A673 (cell line): ENCODE measurements around the gene CCDC12. TPM values are rescaled to one million over a fixed set of nuclear protein-coding genes. Genes with fewer than 3 reads are reported as not detected.

Experiments used
- BruUV-seq: library from RNA; stranded (reverse); fragments of 400-500 nt; replicated peaks from 2 replicates; lab custom pipeline; 2021; lab: Mats Ljungman, UMichigan
- CTCF ChIA-PET: fragments of 300-600 bp; sonication (Branson Sonifier 250); formaldehyde crosslinking; loops from one replicate; lab custom pipeline; 2022; ENCODE audit warnings: antibody characterized with exemption; lab: Charles Lee
- POLR2A ChIA-PET: fragments of 300-600 bp; sonication (Branson Sonifier 250); formaldehyde crosslinking; loops from one replicate; lab custom pipeline; 2022; ENCODE audit warnings: antibody characterized with exemption; ENCODE audit not compliant: low non-redundant PET; lab: Charles Lee
- DNase-seq: peaks from one replicate; pipeline ENCODE4 v3.0.0-alpha.2; 2015; ENCODE audit warnings: low spot score
- H3K27ac ChIP-seq: fragments of 200-600 bp; sonication (generic); 2 replicates; pipeline ENCODE4 v1.5.1; 2016; ENCODE audit warnings: mixed run types, low read depth, mild to moderate bottlenecking, mixed read lengths, antibody characterized with exemption, low read length; ENCODE audit not compliant: poor library complexity, severe bottlenecking
- H3K27me3 ChIP-seq: fragments of 200-600 bp; sonication (generic); replicated peaks from 2 replicates; pipeline ENCODE4 v1.6.1; 2017; ENCODE audit warnings: mixed run types, low read depth, mild to moderate bottlenecking, mixed read lengths, antibody characterized with exemption, low read length; ENCODE audit not compliant: insufficient read depth, poor library complexity
- H3K36me3 ChIP-seq: fragments of 200-600 bp; sonication (generic); 2 replicates; pipeline ENCODE4 v1.6.1; 2016; ENCODE audit warnings: mixed run types, mild to moderate bottlenecking, mixed read lengths, antibody characterized with exemption, low read length; ENCODE audit not compliant: insufficient read depth, poor library complexity, severe bottlenecking
- H3K4me1 ChIP-seq: fragments of 200-600 bp; sonication (generic); 2 replicates; pipeline ENCODE4 v1.6.1; 2017; ENCODE audit warnings: mixed run types, mild to moderate bottlenecking, mixed read lengths, antibody characterized with exemption, low read length; ENCODE audit not compliant: insufficient read depth, poor library complexity, severe bottlenecking
- H3K4me3 ChIP-seq: fragments of 200-600 bp; sonication (generic); 2 replicates; pipeline ENCODE4 v1.5.1; 2016; ENCODE audit warnings: low read depth, mixed run types, mild to moderate bottlenecking, mixed read lengths, low read length; ENCODE audit not compliant: poor library complexity, severe bottlenecking
- H3K9me3 ChIP-seq: fragments of 200-600 bp; sonication (generic); 2 replicates; pipeline ENCODE4 v1.6.1; 2016; ENCODE audit warnings: mixed run types, low read depth, mild to moderate bottlenecking, mixed read lengths, antibody characterized with exemption, low read length; ENCODE audit not compliant: poor library complexity, severe bottlenecking
- EZH2 ChIP-seq: fragments of 200-600 bp; sonication (generic); IDR thresholded peaks from 2 replicates; pipeline ENCODE4 v1.6.1; 2017; ENCODE audit warnings: borderline replicate concordance, low read depth, mild to moderate bottlenecking, mixed read lengths, antibody characterized with exemption, low read length; ENCODE audit not compliant: poor library complexity, severe bottlenecking
- intact Hi-C: fragments of 100-400 bp; cut with micrococcal nuclease; formaldehyde crosslinking; loops from one replicate; pipeline ENCODE4 v1.10.0; 2022; ENCODE audit not compliant: unreplicated experiment
- total RNA-seq: library from RNA; stranded (reverse); gene quantifications from 2 replicates; pipeline ENCODE4 v1.2.3, GENCODE V29; 2021
- TF ChIP-seq, protein P1 (sequence below): fragments of 300-800, 200-600 bp; sonication (generic); conservative IDR thresholded peaks from 2 replicates; pipeline ENCODE4 v1.5.1; 2017; ENCODE audit warnings: low read depth, mild to moderate bottlenecking, antibody characterized with exemption, low read length, moderate library complexity, mixed read lengths

Gene CCDC12
- total RNA-seq, 1 experiment from 2014 or later = 28.2 TPM

DNA sequence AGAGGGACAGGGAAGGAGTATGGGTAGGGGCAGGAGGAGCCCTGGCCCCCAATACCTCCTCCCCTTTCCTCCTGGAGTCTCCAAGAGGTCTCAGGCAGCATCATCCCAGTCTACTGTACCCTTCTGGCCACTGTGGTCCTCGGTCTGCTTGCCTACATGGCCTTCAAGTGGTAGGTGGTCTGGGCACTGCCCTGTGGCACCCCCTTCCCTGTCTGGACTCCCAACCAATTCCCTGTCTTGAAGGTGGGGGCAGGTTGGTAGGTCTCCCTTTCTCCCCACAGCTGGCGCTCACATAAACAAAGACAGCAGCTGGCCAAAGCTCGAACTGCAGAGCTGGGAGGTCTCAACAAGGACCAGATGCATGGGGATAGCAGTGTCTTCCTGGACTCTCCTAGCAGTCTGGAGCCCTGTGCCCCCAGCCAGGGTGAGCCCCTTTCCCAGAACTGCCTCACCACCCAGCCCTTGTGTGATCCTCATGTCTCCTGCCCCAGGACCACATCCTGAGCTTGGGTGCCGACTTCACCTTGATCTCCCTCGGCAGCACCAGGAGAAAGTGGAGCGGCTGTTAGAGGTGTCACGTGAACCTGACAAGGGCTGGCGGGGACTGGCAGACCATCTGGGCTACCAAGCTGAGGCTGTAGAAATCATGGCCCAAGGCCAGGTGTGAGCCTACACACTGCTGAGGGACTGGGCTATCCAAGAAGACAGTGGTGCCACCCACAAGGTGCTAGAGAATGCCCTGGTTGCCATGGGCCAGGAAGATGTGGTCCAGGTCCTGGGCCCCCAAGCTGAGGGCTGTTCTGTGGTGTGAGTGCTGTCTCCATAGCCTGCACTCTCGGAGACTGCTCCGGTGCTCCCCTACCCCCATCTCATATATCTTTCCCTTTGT is 36.0 kb upstream of the CCDC12 start:
- no peak for DNase-seq
- H3K27ac ChIP-seq = no peak overlapping the region
- no peaks in the 10 kb centered on the region for H3K36me3 ChIP-seq
- POLR2A ChIA-PET = no interaction called here
- no TSS peak for BruUV-seq
- no peaks in the 10 kb centered on the region for H3K9me3 ChIP-seq
- no peak overlapping the region for H3K4me3 ChIP-seq
- TF ChIP-seq EZH2 = no peak
- TF ChIP-seq, protein P1, sequence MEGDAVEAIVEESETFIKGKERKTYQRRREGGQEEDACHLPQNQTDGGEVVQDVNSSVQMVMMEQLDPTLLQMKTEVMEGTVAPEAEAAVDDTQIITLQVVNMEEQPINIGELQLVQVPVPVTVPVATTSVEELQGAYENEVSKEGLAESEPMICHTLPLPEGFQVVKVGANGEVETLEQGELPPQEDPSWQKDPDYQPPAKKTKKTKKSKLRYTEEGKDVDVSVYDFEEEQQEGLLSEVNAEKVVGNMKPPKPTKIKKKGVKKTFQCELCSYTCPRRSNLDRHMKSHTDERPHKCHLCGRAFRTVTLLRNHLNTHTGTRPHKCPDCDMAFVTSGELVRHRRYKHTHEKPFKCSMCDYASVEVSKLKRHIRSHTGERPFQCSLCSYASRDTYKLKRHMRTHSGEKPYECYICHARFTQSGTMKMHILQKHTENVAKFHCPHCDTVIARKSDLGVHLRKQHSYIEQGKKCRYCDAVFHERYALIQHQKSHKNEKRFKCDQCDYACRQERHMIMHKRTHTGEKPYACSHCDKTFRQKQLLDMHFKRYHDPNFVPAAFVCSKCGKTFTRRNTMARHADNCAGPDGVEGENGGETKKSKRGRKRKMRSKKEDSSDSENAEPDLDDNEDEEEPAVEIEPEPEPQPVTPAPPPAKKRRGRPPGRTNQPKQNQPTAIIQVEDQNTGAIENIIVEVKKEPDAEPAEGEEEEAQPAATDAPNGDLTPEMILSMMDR = no peak
- no peaks in the 10 kb centered on the region for H3K27me3 ChIP-seq
- peaks cover 4% of the 10 kb centered on the region for H3K4me1 ChIP-seq
- CTCF ChIA-PET = no interaction called here
- intact Hi-C loops = no loop called here

DNA sequence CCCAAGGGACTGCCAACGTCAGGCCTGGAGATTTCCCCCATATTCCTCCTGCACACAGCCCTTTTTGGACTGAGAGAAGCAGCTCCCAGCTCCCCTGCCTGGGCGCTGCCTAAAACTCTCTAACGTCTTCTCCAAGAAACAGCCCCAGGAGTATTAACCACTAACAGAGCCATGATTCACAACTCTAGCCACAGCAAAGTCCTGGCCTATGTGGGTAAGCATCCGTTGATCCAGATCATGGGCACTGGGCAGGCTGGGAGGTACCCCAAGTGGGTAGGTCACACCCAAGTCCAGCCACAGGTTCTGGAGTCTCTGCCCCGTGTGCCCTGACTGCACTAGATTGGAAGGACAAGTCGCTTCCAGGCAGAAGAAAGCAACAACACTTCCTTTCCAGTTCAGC is 34.8 kb upstream of the CCDC12 start:
- DNase-seq = no peak
- Histone ChIP-seq H3K4me3 (no peak overlapping the region), H3K9me3 (no peaks in the 10 kb centered on the region), H3K27me3 (no peaks in the 10 kb centered on the region), H3K27ac (no peak overlapping the region), H3K36me3 (no peaks in the 10 kb centered on the region), H3K4me1 (no peaks in the 10 kb centered on the region)
- CTCF ChIA-PET = no interaction called here
- no peak for TF ChIP-seq EZH2
- TF ChIP-seq, protein P1 = no peak
- intact Hi-C loops = no loop called here
- POLR2A ChIA-PET = no interaction called here
- BruUV-seq = no TSS peak

DNA sequence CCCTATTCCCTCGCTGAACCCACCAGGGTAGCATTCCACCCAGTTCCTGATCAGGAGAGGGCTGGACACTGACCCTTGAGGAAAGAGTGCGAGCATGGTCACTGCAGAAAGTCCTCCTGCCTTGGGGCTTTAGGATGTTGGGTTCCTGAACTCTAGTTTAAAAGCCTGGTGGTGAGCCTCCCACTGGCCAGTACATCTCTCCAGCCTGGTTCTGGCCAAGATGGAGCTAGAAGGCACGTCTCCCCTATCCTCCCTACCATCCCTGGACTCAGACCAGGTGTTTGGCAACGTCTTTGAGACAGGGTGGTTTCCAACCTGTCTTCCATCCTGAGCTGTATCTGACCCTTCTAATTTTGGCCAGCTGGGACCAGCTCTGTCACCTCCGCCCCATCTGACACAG is 34.4 kb upstream of the CCDC12 start:
- ChIA-PET CTCF (no interaction called here), POLR2A (no interaction called here)
- intact Hi-C loops = no loop called here
- DNase-seq = no peak
- Histone ChIP-seq H3K27ac (no peak overlapping the region), H3K36me3 (no peaks in the 10 kb centered on the region), H3K9me3 (no peaks in the 10 kb centered on the region), H3K27me3 (no peaks in the 10 kb centered on the region), H3K4me1 (no peaks in the 10 kb centered on the region), H3K4me3 (no peak overlapping the region)
- BruUV-seq = no TSS peak
- TF ChIP-seq EZH2 = no peak
- TF ChIP-seq, protein P1 = no peak
